CD4-positive, alpha-beta T cell treated with Interferon alpha-2 for 1 hour (primary cell): ENCODE data around the gene BAIAP3.
A peak's percentile ranks its signal among the peaks of the same experiment; 100 is the strongest.

Experiments
- DNase-seq, 2 donors: peaks; one replicate each; pipeline ENCODE4 v3.0.0-alpha.2; 2020 to 2022

BAIAP3 gene

GRCh38 chr16:1299012-1299867 lies 34.2 kb upstream of the BAIAP3 start:
- no peak for DNase-seq

DNA sequence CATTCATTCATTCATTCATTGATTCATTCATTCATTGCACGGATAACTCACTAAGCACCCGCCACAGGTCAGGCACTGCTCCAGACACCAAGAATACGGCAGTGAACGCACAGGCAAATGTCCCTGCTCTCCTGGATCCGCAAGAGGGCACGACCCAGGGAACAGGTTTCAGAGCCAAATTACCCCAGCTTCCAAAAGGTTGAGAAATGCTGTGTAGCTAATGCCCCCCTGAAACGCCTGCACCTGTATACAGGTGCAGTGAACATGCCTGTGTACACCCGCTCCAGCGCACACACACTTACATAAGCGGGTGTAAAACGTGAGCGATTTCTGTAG lies 33.6 kb upstream of the BAIAP3 start:
- no peak for DNase-seq

- DNase-seq = peak; percentile 68 to 79
Measured at GRCh38 chr16:1300664-1301476, 32.6 kb upstream of the BAIAP3 start.

- DNase-seq = no peak
Measured at GRCh38 chr16:1301562-1301961, 31.9 kb upstream of the BAIAP3 start.

DNA sequence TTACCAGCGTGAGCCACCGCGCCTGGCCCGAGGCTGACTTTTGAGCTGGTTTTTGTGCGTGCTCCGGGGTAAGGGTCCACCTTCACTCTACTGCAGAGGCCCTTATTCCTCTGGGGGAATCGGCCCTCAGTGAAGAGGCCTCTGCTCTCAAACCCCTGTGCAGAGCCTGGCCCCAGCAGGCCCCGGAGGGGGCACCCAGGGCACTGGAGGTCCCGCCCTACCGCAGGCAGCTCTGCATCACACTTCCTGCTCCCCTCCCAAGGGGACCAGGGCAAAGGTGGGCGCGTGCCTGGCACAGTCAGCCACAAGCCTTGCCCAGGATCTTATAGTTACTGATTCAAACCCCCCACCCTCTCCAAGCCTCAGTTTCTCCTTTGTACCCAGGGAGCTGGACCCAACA lies 27.6 kb upstream of the BAIAP3 start:
- DNase-seq = no peak

GRCh38 chr16:1306334-1306733 lies 27.1 kb upstream of the BAIAP3 start:
- no peak for DNase-seq

- no peak for DNase-seq
Measured at GRCh38 chr16:1308036-1308976, 25.1 kb upstream of the BAIAP3 start.

- DNase-seq = peak; percentile 96 to 99
Measured at GRCh38 chr16:1308977-1309885, 24.2 kb upstream of the BAIAP3 start, which contains the start of gene UBE2I. TSS of gene UBE2I (plus strand) at chr16:1309636. CDS start at chr16:1314031, 4,395 bp downstream.

- peak; percentile 53 to 71 for DNase-seq
Measured at GRCh38 chr16:1309888-1310831, 23.3 kb upstream of the BAIAP3 start.

- DNase-seq = peak; percentile 26 to 39
Measured at GRCh38 chr16:1310832-1311200, 22.6 kb upstream of the BAIAP3 start.

GRCh38 chr16:1311212-1311737 lies 22.2 kb upstream of the BAIAP3 start:
- DNase-seq = no peak

DNA sequence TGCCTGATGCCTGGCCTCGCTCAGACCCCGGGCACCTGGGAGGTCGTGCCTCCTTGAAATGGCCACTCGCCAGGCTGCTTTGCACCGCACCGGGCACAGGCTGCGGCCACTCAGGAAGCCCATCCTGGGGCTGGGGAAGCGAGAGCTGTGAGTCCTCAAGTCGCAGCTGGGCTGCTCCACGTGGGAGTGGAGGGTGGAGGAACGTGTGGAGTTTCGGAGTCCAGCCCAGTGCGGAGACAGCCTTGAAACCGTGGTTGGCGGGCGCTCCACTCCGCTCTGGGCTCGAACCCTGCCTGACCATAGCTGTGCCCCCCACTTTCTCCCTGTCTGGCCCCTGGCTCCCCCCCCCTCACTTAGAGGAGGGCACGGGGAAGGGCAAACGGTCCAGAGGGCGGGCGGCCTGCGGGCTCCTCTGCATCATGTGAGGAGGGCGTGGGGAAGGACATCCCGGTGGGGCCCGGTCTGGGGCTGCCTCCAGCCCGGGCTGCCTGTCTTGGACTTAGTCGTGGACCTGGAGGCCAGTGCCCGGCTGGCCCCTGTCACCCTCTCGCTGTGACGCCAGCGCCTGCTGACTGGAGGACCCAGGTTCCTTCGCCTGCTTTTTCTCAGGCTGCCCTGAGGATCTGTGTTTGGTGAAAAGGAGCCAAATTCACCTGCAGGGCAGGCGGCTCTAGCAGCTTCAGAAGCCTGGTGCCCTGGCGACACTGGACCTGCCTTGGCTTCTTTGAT lies 21.5 kb upstream of the BAIAP3 start:
- no peak for DNase-seq

GRCh38 chr16:1312467-1312816 lies 21.0 kb upstream of the BAIAP3 start:
- no peak for DNase-seq

DNA sequence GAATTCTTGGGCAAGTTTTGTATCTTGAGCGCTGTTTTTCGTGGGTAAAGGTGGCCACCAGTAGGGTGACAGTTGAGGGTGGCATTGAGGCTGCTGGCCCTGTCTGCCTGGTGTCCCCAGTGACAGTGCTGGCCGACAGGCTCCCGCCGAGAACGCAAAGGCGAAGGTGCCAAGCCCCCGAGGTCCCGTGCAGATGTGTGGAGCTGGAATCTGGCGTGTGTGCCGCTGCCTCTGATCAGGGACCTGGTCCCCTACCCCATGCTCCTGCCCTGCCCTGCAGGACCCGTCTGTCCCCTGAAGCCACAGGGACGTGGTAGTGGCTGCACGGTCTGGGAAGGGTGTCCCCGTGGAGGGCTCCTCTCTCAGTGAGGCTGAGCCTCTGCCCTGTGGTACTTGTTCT lies 20.5 kb upstream of the BAIAP3 start:
- no peak for DNase-seq

DNA sequence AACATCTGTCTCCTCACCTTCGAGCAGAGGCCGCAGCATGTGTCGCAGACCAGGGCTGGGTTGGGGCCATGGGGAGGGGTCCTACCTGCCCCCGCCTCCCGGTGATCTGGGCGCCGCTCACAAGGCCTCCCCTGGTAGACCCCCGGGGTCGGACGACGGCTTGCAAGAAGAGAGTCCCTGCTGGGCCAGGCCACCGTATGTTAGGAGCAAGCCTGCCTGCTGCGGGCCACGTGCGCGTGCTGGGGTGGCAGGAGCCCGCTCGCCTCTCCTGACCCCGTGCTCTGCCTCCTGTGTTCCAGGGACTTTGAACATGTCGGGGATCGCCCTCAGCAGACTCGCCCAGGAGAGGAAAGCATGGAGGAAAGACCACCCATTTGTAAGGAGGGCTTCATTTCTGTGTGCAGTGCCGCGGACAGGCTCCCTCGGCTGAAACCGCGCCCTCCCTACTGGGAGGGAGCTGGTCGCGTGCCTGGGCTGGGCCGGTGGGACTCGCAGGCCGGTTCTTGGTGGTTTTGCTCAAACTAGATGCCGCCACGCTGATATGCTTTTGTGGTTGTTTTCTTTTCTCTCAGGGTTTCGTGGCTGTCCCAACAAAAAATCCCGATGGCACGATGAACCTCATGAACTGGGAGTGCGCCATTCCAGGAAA lies 19.6 kb upstream of the BAIAP3 start:
- DNase-seq = no peak

GRCh38 chr16:1314399-1315068 lies 18.9 kb upstream of the BAIAP3 start:
- DNase-seq = no peak

DNA sequence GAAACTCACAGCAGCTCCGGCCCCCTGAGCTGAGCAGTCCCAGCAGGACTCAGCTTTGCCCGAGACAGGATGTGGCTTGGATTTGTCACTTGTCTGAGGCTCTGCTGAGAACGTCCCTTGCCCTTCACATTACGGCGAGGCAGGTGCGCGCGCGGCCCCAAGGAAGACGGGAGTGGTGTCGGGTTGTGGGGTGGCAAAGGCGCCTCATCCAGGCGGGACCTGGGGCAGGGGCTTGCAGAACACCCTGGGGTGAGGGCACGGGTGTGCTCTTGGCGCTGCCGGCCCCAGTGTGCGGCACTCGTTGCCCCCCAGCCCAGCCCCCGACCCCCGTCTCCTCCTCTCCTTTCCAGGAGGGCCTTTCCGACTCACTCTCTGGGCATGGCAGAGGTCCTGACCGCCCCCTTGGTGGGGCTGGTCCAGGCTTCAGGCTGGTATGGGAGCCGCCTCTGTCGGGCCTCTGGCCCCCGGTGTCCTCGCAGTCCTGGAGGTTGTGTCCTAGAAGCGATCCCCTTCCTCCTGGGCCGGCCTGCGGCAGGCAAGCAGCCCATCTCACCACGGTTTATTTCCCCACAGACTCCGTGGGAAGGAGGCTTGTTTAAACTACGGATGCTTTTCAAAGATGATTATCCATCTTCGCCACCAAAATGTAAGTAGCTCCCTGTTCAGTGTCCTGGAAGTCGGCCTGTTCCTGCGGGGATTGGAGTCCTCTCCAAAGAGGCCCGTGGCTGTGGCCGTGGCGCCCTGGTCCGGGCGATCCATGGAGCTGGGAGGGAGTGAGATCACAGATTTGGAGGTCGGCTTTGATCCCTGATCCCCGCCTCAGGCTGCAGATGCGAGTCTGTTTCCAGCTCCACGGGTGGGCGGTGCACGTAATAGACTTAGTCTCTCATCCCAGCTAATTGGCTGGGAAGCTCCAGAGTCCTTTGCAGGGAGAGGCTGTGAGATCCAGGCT lies 18.1 kb upstream of the BAIAP3 start:
- no peak for DNase-seq

- no peak for DNase-seq
Measured at GRCh38 chr16:1316033-1316405, 17.4 kb upstream of the BAIAP3 start.
